Adrenal gland (tissue), 12 donors: ENCODE data around the gene HS3ST2. TPM values are rescaled to one million over a fixed set of nuclear protein-coding genes. Genes with fewer than 3 reads are reported as not detected.
"Not testable (repeated sequence)": the region's sequence is repeated elsewhere in the genome, so short reads cannot be mapped to it uniquely, and the experiment has no call there.

Experiments used
- DNase-seq, 7 donors: peaks; one replicate each; pipeline ENCODE4 v3.0.0-alpha.2; 2019 to 2020
- H3K27ac ChIP-seq, 5 donors: fragments of 200-600 bp; sonication (generic) in 4 of 5; 1 replicate in 3 of 5; 2 replicates in 2 of 5; pipeline versions ENCODE4 v1.5.1 to v1.8.0; 2016 to 2020; ENCODE audit warnings: mild to moderate bottlenecking in 1 of 5
- H3K27me3 ChIP-seq: fragments of 200-600 bp; 2 replicates; pipeline ENCODE4 v1.8.0; 2021
- H3K36me3 ChIP-seq, 2 donors: fragments of 200-600 bp; replicated peaks in 1 of 2; 1 replicate in 1 of 2; 2 replicates in 1 of 2; pipeline versions ENCODE4 v1.5.1 to v1.8.0; 2018 to 2022
- H3K4me1 ChIP-seq, 2 donors: fragments of 200-600 bp; replicated peaks in 1 of 2; 1 replicate in 1 of 2; 2 replicates in 1 of 2; pipeline versions ENCODE4 v1.5.1 to v1.8.0; 2018 to 2021
- H3K4me3 ChIP-seq, 4 donors: fragments of 200-600 bp; sonication (generic) in 3 of 4; one replicate each; pipeline ENCODE4 v1.5.1; 2016 to 2018
- H3K9me3 ChIP-seq, 3 donors: fragments of 200-600 bp; sonication (generic) in 1 of 3; replicated peaks in 1 of 3; 1 replicate in 2 of 3; 2 replicates in 1 of 3; pipeline versions ENCODE4 v1.5.1 to v1.8.0; 2016 to 2021
- CTCF ChIP-seq, 6 experiments: fragments of 450-650 bp in 4 of 6; fragments of 200-600 bp in 2 of 6; sonication (generic) in 1 of 6; IDR thresholded peaks; 1 replicate in 5 of 6; 2 replicates in 1 of 6; pipeline versions ENCODE4 v1.5.1 to v1.8.0; 2016 to 2021; ENCODE audit warnings: antibody characterized with exemption in 6 of 6, mild to moderate bottlenecking in 2 of 6, moderate library complexity in 1 of 6
- POLR2A ChIP-seq, 2 donors: fragments of 450-650 bp; IDR thresholded peaks; one replicate each; pipeline ENCODE4 v1.6.1; 2017; ENCODE audit warnings: antibody characterized with exemption in 2 of 2, mild to moderate bottlenecking in 2 of 2, moderate library complexity in 1 of 2
- WGBS, 4 donors: extraction: QIAGEN DNeasy Blood & Tissue Kit in 2 of 4; methylation state at CpG; one replicate each; pipeline versions ENCODE4 v1.1.5 to v1.1.7; 2013 to 2017; 5-methylcytosine and 5-hydroxymethylcytosine counted together
- intact Hi-C, 2 donors: fragments of 100-400 bp; cut with DNase I; formaldehyde crosslinking; loops; one replicate each; pipeline versions ENCODE4 v1.14.1 to v1.15.0; 2022 to 2023
- polyA plus RNA-seq, 3 donors: library from polyadenylated mRNA; stranded (reverse); fragments of 200-250 nt in 2 of 3; fragments of 350-450 nt in 1 of 3; fragmentation: Illumina TruSeq in 1 of 3; extraction: RNeasy Lipid Tissue Mini Kit (QIAGEN cat#74804) in 1 of 3; gene quantifications; one replicate each; pipeline ENCODE4 v1.2.3, GENCODE V29; 2013 to 2014
- total RNA-seq, 9 donors: library from RNA; depleted of rRNA in 4 of 9; stranded (reverse); fragments of >200 nt in 4 of 9; fragments of 120-200 nt in 1 of 9; fragmentation: NEBNext Ultra II Directional in 1 of 9; extraction: Animal tissue kit (Norgen Biotek cat#: 25700) in 1 of 9; gene quantifications; one replicate each; pipeline versions ENCODE4 v1.1.0 to v1.2.4, GENCODE V29; 2013 to 2023
- donor health status: healthy with polysubstance abuse.
- donor health status: Bipolar disorder and iron deficiency.
- donor health status: DM: yes; HTN: yes; CAD: no.
- donor health status: DM: no; HTN: no; CAD: no.
- donor health status: DM: no; HTN: no; CAD: no.
- donor health status: DM: yes; HTN: yes; CAD: no.

HS3ST2 gene
- total and polyA plus RNA-seq, 12 donors, result 0.06 to 11.5 (median 2.6) TPM

- Histone ChIP-seq H3K27me3 (no peaks in the 10 kb centered on the region), H3K4me1 (no peaks in the 10 kb centered on the region), H3K36me3 (no peaks in the 10 kb centered on the region), H3K27ac (no peak overlapping the region), H3K4me3 (no peak overlapping the region), H3K9me3 (no peaks in the 10 kb centered on the region)
- WGBS, 4 donors, result 71 to 88% (median 81%) methylated on average over 5 to 6 of the region's 6 CpGs
- intact Hi-C loops, result no loop called here
- TF ChIP-seq POLR2A (IDR thresholded peaks at IDR 0.05) (no peak), CTCF (IDR thresholded peaks at IDR 0.05) (no peak)
- DNase-seq, result no peak
These were observed 123.2 kb downstream of the HS3ST2 start for GRCh38 chr16:22937169-22937568.

- intact Hi-C loops, result no loop called here
- 47 to 73% (median 69%) methylated on average over 1 of the region's 1 CpG for WGBS, 4 donors
These were observed 124.7 kb downstream of the HS3ST2 start for GRCh38 chr16:22938647-22939046.

DNA sequence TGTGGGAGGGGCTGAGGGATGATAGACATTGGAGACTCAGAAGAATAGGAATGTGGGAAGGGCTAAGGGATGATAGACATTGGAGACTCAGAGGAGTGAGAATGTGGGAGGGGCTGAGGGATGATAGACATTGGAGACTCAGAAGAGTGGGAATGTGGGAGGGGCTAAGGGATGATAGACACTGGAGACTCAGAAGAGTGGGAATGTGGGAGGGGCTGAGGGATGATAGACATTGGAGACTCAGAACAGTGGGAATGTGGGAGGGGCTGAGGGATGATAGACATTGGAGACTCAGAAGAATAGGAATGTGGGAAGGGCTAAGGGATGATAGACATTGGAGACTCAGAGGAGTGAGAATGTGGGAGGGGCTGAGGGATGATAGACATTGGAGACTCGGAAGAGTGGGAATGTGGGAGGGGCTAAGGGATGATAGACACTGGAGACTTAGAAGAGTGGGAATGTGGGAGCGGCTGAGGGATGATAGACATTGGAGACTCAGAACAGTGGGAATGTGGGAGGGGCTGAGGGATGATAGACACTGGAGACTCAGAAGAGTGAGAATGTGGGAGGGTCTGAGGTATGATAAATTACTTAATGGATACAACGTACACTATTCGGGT lies 125.9 kb downstream of the HS3ST2 start:
- H3K27ac ChIP-seq, intact Hi-C loops, H3K4me3 ChIP-seq, H3K9me3 ChIP-seq, H3K4me1 ChIP-seq, H3K36me3 ChIP-seq, H3K27me3 ChIP-seq, DNase-seq: not testable (repeated sequence)
- 63 to 66% (median 63%) methylated on average over 4 of the region's 4 CpGs for WGBS, 4 donors

More at GRCh38 chr16:22938647-22939046, 124.7 kb downstream of the HS3ST2 start:
- Histone ChIP-seq H3K4me1 (no peaks in the 10 kb centered on the region), H3K36me3 (no peaks in the 10 kb centered on the region), H3K27me3 (no peaks in the 10 kb centered on the region), H3K9me3 (no peaks in the 10 kb centered on the region), H3K4me3 (no peak overlapping the region), H3K27ac (no peak overlapping the region)
- no peak for DNase-seq
- no peak for TF ChIP-seq POLR2A (IDR thresholded peaks at IDR 0.05)
- no peak for TF ChIP-seq CTCF (IDR thresholded peaks at IDR 0.05)

- 87 to 100% (median 92%) methylated on average over 2 of the region's 2 CpGs for WGBS, 4 donors
- Histone ChIP-seq H3K36me3 (no peaks in the 10 kb centered on the region), H3K4me3 (no peak overlapping the region), H3K9me3 (no peaks in the 10 kb centered on the region), H3K27ac (no peak overlapping the region), H3K4me1 (no peaks in the 10 kb centered on the region), H3K27me3 (peaks cover 4% of the 10 kb centered on the region)
- DNase-seq, result no peak
- no peak for TF ChIP-seq CTCF (IDR thresholded peaks at IDR 0.05)
- no peak for TF ChIP-seq POLR2A (IDR thresholded peaks at IDR 0.05)
- intact Hi-C loops, result no loop called here
These were observed 128.1 kb downstream of the HS3ST2 start for GRCh38 chr16:22941970-22942501.

DNA sequence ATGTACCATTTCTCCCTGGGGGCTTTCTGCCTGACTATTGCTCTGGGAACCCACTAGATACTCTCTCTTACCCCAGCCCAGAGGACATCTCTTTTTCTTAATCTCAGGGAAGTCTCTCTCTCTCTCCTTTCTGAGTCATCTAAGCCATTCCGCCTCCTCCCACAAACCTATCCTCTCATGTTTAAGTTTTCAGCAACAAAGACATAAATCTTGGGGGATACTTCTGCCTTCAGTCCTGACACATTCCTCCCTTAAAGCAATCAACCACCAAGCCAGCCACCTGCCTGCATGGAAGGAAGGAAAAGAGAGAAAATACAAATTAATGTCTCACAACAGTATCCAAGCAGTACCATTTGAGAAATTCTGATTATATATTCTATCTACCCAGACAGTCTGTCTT lies 128.8 kb downstream of the HS3ST2 start:
- no peaks in the 10 kb centered on the region for H3K4me1 ChIP-seq
- peaks cover 7% of the 10 kb centered on the region for H3K27me3 ChIP-seq
- no peaks in the 10 kb centered on the region for H3K36me3 ChIP-seq
- no peak overlapping the region for H3K27ac ChIP-seq
- 41 to 63% (median 52%) methylated on average over 1 of the region's 1 CpG for WGBS, 4 donors
- H3K9me3 ChIP-seq, result no peaks in the 10 kb centered on the region
- no peak overlapping the region for H3K4me3 ChIP-seq
- DNase-seq, result no peak
- TF ChIP-seq POLR2A (IDR thresholded peaks at IDR 0.05), result no peak
- no peak for TF ChIP-seq CTCF (IDR thresholded peaks at IDR 0.05)
- intact Hi-C loops, result no loop called here
